NK-92 (cell line): Measurements from ENCODE around the gene PLAAT4.
"Not testable (repeated sequence)": the region's sequence is repeated elsewhere in the genome, so short reads cannot be mapped to it uniquely, and the experiment has no call there.

Experiments
- DNase-seq: peaks from one replicate; lab custom pipeline; 2025; ENCODE audit not compliant: unreplicated experiment; lab: John Stamatoyannopoulos, UW

Gene PLAAT4

DNA sequence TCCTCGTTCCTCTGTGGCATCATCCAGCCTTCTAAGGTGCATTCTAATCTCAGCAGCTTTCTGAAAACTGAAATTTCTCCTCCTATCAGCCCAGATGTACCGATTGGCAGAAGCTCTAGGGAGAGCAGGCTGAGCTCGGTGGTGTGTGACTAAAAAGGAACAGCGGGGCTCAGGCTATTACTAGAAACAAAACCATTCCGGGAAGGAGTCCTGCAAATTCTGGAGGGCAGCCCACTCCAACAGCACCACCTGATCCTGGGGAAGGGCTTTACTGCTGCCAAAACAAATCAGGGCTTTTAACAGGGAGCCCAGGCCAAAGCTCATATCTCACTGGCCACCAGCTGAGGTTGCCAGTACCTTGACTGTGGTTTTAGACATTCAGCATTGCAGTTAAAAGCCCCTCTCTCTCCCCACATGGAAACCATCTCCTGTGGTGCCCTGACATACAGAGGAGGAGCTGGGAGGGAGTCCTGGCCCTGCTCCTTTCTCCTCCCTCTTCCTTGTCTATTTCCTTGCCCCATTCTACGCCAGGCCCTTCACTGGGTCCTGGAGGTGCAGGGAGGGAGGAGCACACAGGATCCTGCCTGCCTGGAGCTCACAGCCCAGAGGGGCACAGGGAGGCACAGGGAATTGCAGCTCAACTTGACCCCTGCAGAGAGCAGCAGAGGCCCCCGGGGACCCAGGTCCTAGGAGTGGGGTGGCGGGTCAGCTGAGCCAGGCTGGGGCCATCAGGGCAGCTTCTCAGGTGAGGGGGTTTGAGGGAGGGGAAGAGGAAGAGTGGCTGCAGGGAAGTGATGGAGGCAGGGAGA, 889 bp downstream of the PLAAT4 start:
- DNase-seq: no peak

DNA sequence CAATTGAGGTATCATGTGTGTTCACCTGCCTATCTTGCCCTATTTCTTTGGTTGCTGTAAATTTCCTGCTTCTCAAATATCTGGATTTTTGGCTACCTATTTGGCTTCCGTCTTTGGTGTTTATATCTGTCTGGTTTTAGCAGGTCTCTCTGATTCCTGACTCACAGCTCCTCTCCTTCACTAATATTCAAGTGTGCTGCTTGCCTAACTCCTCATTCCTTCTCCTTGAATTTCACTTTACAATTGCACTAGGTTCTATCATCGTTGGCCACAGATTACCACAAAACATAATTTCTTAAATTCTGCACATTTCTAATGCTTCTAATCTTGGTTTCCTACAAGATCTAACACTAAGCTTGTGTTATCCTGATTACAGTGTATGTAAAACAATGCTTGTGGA, 5.9 kb downstream of the PLAAT4 start:
- not testable (repeated sequence) for DNase-seq

DNA sequence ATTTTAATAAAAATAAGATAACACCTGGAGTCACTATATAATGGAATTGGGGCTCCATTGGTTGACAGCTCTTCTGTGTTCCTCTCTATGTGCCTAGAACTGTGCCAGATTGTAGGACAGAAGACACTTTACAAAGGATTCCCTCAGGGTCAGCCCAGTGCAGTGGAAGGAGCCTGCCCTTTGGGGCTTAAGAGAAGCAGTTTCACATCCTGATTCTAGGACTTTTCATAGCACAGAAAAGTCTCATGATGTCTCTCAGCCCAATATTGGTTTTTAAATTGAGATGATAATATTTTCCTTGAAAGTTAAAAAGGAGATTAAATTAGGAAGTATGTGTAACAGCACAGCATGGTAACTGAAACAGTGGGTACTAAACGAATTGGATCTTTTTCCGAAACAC, 7.1 kb downstream of the PLAAT4 start:
- DNase-seq: no peak

DNA sequence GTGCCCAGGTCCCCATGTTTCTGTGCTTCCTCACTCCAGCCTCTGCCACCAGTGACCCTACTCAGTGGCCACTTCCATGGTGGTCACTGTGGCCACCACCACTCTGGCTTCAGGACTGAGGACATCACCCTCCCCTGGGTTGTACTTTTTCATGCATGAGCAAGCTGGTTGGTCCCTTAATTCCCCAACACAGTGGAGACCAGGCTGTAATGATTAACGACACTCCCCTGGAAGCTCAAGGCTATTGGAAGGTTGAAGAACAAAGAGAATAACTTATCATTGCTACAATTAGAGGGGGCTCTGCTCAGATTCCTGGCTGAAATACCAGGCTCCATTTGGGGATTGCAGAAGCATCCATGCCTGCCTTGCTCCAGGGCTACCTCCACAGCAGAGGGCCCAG, 10.5 kb downstream of the PLAAT4 start:
- DNase-seq: no peak

DNA sequence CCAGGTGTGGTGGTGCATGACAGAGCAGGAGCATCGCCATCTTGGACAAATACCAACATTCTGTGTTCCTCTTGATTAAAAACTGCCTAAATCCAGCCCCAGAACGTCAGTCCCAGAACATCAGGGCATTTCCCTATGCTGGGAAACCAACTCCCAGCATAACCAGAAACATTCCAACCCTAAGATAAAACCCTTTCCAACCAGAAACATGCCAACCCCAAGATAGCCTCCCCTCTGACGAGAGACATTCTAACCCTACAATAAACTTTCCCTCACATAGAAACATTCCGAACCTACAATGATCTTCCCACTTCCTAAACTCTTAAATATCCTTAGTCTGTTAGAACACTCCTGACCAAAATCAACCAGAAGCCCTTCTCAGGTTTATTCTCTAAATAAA, 11.6 kb downstream of the PLAAT4 start:
- no peak for DNase-seq

DNA sequence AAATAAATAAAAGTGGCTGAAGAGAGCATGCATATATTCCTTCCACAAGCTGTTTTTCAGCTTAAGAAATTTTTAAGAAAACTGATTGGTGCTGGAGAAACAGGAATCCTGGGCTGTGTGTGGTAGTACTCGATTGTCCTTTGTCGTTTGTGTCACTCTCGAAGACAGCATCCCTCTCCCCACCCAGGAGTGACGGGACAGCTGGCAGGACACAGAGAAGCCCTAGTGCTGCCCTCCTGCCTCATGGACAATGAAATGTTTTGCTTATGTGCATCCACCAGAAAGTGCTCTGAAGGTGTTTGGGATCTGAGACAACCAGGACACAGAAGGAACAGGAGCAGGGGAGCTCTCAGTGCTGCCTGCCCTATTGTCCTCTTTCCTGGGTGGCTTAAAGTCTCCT, 12.8 kb downstream of the PLAAT4 start:
- no peak for DNase-seq

DNA sequence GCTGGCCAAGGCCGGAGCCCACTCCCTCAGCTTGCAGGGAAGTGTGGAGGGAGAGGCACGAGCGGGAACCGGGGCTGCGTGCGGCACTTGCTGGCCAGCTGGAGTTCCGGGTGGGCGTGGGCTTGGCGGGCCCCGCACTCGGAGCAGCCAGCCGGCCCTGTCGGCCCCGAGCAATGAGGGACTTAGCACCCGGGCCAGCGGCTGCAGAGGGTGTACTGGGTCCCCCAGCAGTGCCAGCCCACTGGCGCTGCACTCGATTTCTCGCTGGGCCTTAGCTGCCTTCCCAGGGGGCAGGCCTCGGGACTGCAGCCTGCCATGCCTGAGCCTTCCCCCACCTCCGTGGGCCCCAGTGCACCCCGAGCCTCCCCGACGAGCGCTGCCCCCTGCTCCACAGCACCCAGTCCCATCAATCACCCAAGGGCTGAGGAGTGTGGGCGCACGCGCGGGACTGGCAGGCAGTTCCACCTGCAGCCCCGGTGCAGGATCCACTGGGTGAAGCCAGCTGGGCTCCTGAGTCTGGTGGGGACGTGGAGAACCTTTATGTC, 13.6 kb downstream of the PLAAT4 start:
- DNase-seq: not testable (repeated sequence)

DNA sequence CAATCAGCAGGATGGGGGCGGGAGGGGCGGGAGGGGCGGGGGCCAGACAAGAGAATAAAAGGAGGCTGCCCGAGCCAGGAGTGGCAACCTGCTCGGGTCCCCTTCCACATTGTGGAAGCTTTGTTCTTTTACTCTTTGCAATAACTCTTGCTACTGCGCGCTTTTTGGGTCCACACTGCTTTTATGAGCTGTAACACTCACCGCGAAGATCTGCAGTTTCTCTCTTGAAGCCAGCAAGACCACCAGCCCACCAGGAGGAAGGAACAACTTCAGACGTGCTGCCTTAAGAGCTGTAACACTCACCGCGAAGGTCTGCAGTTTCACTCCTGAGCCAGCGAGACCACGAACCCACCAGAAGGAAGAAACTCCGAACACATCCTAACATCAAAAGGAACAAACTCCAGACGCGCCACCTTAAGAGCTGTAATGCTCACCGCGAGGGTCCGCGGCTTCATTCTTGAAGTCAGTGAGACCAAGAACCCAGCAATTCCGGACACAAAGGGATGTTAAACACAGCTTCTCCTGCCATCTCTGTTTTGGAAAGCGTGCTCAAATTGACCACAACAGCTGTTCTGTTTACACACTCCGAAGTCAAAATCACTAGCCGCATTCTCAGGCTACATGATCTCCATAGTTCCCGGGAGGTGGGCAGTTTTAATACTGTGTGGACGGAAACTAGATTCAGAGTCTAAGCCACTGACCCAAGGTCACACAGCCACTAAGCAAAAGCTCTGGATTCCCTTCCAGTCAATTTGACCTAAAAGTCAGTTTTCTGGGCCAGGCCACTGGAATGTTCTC, 14.7 kb downstream of the PLAAT4 start:
- no peak for DNase-seq

DNA sequence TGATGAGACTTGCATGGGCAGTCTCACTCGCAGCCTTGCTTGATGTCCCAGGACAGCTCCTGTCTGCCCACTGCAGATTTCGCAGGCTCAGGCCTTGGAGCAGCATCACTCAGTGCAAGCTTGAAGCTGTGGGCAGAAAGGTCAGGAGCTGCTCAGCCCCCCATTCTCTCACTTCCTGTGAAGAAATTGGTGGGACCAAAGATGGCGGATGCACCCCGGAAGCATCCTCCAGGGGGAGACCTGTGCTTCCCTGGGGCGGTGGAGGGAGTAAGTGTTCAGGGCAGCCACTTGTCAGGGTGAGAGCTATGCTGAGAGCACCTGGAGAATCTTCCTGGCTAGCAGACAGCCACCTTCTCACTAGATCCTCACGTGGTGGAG, 15.3 kb downstream of the PLAAT4 start:
- DNase-seq: no peak

DNA sequence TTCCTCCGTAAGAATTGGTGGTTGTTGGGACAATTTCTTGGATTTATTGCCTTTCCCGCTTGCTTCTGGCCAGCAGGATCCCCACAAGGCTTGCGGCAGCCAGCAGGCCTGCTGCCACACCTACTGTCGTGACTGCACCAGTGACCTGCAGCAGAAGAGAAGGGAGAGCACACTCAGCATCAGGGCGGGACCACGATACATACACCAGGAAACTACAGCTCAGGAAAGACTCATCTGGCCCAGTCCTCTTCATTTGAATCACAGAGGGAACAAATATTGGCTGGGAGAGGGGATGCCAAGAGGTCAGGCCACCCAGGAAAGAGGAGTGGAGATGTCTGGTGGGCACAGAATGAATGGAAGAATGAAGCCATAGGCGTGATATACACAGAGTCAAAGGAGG, 16.3 kb downstream of the PLAAT4 start:
- no peak for DNase-seq

DNA sequence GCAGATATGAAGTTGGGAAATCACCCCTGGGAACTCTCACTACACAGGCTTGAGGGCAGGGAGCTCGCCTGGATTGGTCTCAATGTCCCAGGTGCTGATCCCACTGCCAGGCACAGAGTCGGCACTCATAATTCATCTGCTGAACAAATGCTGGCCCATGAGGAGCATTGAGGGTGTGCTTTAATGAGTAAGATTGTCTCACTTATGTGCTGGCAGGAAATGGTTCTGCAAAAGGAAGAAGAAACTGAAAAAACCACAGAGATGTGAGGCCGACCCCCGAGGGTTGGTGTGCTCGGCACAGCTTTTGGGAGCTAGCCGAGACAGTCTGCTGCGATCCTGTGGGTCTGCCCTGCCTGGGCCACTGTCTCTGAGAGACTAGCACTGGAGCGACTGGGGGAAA, 17.2 kb downstream of the PLAAT4 start:
- DNase-seq: no peak

DNA sequence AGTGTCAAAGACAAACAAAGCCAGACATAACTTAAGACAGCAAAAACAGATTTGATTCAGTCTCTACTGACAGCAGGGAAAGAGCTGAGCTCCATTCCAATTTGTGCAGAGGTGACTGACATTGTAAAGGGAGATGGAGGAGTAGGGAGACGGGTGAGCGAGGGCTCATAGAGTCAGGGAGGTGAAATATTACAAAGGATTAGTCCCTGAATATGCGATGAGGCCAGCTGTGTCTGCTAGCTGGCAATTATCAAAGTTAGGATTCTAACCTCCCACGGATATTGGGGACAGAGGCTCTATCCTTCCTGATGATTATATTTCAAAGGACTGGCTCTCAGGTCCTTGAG, 18.2 kb downstream of the PLAAT4 start:
- DNase-seq: no peak

DNA sequence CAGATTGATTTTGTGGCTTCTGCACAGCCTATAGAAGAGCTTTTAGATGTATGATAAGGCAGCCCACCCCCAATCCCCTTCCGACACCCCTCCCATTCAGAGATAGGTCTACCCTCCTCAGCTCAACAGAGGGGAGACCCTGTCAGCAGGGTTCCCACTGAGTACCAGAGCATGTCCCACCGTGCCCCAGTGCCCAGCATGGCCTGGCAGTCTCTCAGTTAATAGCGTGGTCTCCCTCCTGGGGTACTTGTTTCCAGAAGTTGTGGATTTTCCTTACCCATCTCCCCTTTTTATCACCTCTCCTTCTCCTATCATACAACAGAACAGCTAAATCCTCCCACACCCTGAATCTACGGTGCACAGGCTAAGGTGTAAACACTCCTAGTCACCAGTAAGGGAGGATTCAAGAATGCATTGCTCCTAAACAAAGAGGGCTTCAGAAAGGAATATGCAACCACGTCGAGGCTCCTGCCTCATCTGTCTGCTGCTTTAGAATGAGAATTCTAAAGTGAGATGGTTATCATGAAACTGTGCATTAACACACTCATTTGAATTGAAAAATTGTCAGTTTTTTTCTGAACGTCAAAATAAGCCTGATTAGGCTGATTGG, 19.9 kb downstream of the PLAAT4 start:
- no peak for DNase-seq

DNA sequence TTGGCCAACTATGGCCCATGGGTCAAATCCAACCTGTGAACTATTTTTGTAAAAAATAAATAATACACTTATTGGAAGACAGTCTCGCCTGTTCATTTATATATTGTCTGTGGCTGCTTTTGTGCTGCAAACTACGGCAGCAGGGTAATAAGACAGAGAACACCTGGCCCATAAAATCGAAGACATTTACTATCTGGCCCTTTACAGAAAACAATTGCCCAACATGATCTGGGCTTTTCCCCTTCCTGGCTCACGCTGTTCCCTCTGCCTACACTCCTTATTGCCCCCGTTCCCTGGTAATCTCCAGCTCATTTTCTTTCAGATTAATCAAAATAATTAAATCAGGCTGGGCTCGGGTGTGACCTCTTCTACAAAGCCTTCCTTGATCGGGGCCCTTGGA, 21.0 kb downstream of the PLAAT4 start:
- no peak for DNase-seq

DNA sequence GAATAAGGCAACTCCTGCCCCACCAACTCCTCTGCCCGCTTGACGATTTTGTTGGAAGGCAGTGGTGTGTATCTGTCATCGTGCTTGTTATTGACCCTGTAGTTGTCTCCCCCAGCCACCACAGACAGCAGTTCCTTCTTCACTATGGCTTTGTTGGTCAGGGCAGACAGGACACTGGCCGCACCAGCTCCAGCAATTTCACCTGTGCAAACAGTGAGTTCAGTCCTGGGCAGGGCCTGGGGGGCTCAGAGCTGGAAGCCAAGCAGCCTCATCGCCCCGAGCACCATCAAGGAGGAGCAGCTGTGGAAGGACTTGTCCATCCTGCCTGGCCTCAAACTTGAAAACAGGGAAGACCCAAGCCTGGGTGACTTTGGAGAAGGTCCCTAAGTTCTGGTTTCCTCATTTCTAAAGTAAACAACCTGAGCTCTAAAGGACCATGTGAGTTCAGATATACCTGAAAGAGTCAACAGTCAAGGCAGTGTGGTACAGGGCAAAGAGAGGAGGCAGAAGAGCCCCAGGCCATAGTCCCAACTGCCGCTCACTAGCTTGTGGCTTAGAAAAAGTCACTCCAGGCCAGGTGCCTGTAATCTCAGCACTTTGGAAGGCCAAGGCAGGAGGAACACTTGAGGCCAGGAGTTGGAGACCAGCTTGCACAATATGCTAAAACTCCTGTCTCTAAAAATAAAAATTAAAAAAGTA, 22.0 kb downstream of the PLAAT4 start:
- DNase-seq: no peak

DNA sequence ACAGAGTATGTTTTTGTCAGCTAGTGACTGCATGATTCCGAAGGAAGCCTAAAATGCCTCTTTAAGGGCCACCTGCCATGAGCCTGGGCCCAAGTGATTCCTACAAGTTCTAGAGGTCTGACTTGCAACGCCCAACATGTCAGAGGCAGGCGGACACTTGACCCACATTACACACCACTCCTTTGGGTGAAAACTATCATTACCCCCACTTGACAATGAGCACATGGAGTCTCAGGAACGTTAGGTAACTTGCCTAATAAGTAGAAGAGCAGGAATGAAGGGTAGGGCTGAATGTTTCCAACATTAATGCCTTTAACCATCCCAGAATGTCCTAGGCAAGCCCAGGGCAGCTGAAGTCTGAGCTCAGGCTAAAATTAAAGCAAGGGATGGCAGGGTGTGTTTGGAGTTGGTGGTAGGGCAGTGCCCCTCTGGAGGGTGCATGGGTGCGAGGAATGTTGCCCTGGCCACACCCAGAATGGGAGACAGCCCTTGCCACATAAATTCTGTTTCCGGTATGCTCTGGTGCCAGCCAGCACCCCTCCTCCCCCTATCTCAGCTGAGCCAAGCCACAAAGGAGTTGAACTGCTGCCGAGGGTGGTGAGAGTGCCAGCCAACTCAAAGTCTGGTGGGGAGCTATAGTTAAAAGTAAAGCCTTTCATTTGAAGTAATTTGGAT, 24.0 kb downstream of the PLAAT4 start:
- DNase-seq: no peak

DNA sequence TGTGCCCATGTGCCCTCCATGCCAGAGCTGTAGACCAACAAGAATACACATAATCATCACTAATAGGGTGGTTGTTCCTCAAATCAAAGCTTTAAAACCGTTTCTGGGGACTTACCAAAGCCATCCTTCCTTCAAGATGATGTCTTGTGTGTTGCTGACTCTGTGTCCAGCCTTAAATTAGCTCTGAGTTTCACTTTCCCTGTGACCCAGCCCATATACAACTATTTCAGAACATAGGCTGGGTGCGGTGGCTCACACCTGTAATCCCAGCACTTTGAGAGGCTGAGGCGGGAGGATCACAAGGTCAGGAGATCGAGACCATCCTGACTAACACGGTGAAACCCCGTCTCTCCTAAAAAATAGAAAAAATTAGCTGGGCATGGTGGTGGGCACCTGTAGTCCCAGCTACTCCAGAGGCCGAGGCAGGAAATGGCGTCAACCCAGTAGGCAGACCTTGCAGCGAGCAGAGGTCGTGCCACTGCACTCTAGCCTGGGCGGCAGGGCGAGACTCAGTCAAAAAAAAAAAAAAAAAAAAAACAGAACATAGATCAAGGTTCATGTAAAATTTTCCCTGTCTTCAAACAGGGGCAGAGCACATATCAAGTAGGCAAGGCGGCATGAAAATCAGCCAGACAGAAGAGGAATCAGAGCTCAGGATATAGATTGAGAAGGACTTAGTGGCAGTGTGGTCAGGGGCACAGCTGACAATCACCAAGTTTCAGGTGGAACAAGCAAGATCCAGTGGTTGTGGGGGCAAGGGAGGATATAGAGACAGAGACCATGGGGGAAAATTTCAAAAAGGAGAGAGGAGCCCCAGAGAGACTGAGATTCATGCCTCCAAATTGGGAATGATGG, 26.8 kb downstream of the PLAAT4 start, which contains the start of gene PLAAT2:
TSS of gene PLAAT2 (minus strand) at position 179 of the 855 bp plus-strand sequence. CDS start at position 124, 55 bp downstream.
- DNase-seq: no peak

DNA sequence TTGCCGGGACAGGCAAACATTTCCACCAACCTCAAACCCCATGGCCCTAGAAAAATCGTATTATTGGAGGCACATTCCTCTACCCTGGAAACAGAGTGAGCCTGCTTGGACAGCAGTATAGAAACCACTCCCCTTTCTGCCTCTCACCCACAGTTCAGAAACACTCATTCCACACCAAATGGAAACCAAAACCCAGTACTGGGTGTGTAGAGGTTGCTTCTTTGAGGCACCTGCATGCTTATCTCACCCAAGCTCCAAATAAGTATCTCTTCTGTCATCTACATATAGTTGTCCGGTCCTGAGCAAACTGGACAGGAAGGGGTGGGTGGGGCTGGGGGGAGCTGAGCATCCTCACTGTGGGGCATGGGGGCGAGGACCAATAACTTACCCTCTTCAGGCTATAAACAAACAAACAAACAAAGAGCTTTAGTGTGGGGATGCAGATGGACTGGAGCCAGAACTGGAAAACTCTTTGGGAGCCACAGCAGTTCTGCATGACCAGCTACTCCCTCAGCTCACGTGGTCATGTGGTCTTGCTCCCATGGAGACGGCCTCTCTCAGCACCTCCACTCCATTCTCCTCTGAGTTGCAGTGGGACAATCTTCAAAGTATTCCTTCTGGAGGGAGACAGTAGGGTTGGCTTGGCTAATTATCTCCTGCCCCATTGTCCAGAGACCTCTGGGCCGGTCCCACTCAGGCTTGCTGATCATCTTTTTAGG, 27.6 kb downstream of the PLAAT4 start:
- no peak for DNase-seq

DNA sequence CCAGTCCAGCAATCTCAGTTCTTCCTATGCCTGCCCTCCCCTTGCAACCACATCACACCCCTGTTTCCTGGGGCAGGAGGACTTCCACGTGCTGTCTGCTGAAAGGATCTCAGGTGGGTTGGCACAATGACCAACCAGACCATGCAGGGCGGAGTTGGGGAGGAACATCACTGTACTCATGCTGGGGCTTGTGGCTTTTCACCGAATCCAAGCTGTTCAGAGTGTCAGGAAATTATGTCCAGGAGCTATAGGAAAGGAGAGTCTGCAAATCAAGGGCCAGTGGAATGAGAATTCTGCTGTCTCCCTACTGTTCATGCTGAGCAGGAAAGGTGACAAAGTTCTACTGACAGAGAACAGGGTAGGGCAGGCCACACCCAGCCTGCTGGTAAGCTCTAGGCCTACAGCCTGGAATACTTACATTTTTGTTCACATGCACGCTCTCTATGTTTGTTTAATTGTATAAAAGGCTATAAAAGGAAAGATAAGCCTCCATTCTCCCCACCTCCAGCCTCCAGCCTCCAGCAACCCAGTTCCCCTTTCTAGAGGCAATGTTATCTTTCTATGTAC, 28.3 kb downstream of the PLAAT4 start:
- no peak for DNase-seq
